Heart left ventricle (tissue), 16 donors: ENCODE measurements around the gene TMEM11. TPM values are rescaled to one million over a fixed set of nuclear protein-coding genes. Genes with fewer than 3 reads are reported as not detected.

Experiments used
- ATAC-seq, 4 donors: fragments of 200-7000 bp; cut with Tn5 transposase; one replicate each; pipeline ENCODE4 v1.9.1; 2020 to 2022; ENCODE audit warnings: moderate library complexity in 4 of 4, mild to moderate bottlenecking in 3 of 4, moderate number of reproducible peaks in 1 of 4
- DNase-seq, 5 donors: peaks; one replicate each; pipeline ENCODE4 v3.0.0-alpha.2; 2020
- H3K27ac ChIP-seq, 12 donors: fragments of 200-600 bp; sonication (generic) in 4 of 12; one replicate each; pipeline versions ENCODE4 v1.5.0 to v1.8.0; 2016 to 2022; ENCODE audit warnings: mild to moderate bottlenecking in 2 of 12
- H3K27me3 ChIP-seq, 9 donors: fragments of 200-600 bp; sonication (generic) in 2 of 9; one replicate each; pipeline versions ENCODE4 v1.5.1 to v1.8.0; 2016 to 2022; ENCODE audit warnings: mild to moderate bottlenecking in 3 of 9
- H3K36me3 ChIP-seq, 9 donors: fragments of 200-600 bp; sonication (generic) in 2 of 9; one replicate each; pipeline versions ENCODE4 v1.5.0 to v1.8.0; 2018 to 2022; ENCODE audit warnings: mild to moderate bottlenecking in 2 of 9
- H3K4me1 ChIP-seq, 12 donors: fragments of 200-600 bp; sonication (generic) in 4 of 12; one replicate each; pipeline versions ENCODE4 v1.5.0 to v1.8.0; 2016 to 2022; ENCODE audit warnings: mild to moderate bottlenecking in 3 of 12
- H3K4me3 ChIP-seq, 12 donors: fragments of 200-600 bp; sonication (generic) in 4 of 12; one replicate each; pipeline versions ENCODE4 v1.5.0 to v1.8.0; 2017 to 2022; ENCODE audit warnings: mild to moderate bottlenecking in 9 of 12, moderate library complexity in 4 of 12
- H3K9me3 ChIP-seq, 12 donors: fragments of 200-600 bp; sonication (generic) in 4 of 12; one replicate each; pipeline versions ENCODE4 v1.5.0 to v1.8.0; 2016 to 2022; ENCODE audit warnings: mild to moderate bottlenecking in 1 of 12
- CTCF ChIP-seq, 12 donors: fragments of 200-600 bp; sonication (generic) in 4 of 12; IDR thresholded peaks; one replicate each; pipeline versions ENCODE4 v1.5.0 to v1.8.0; 2018 to 2022; ENCODE audit warnings: antibody characterized with exemption in 12 of 12, mild to moderate bottlenecking in 5 of 12
- POLR2A ChIP-seq, 2 donors: fragments of 450-650 bp; IDR thresholded peaks; one replicate each; pipeline ENCODE4 v1.6.1; 2017; ENCODE audit warnings: antibody characterized with exemption in 2 of 2, mild to moderate bottlenecking in 2 of 2, moderate library complexity in 2 of 2
- WGBS, 4 donors: extraction: QIAGEN DNeasy Blood & Tissue Kit in 2 of 4; methylation state at CpG; one replicate each; pipeline versions ENCODE4 v1.1.5 to v1.1.7; 2013 to 2018; 5-methylcytosine and 5-hydroxymethylcytosine counted together
- intact Hi-C, 10 donors: fragments of 100-400 bp; cut with DNase I; formaldehyde crosslinking; loops; one replicate each; pipeline versions ENCODE4 v1.11.1 to v1.14.2; 2022
- polyA plus RNA-seq, 2 donors: library from polyadenylated mRNA; stranded (reverse); fragments of 200-250 nt; gene quantifications; one replicate each; pipeline ENCODE4 v1.2.3, GENCODE V29; 2013
- total RNA-seq, 9 donors: library from RNA; depleted of rRNA in 2 of 9; stranded (reverse); fragments of >200 nt in 2 of 9; fragmentation: NEBNext Ultra II Directional in 3 of 9; extraction: Animal tissue kit (Norgen Biotek cat#: 25700) in 3 of 9; gene quantifications; one replicate each; pipeline versions ENCODE4 v1.1.0 to v1.2.4, GENCODE V29; 2016 to 2023
- donor health status: ischemic (EF 13 %, LVEDD 7.1; RV severe dilation, severe dysfunction).
- donor health status: healthy with polysubstance abuse.
- donor health status: DM: no; HTN: yes; CAD: no.
- donor health status: DM: no; HTN: no; CAD: no.
- donor health status: ischemic (EF 25% LVEDD 6.9; RV normal size, moderate dysfunction).
- donor health status: ischemic (EF 25% LVEDD 5.7; RV mildly dilated, moderate dysfunction).
- donor health status: healthy.
- donor health status: DM: yes; HTN: yes; CAD: no.
- donor health status: ischemic (EF 35%, LVEDD 5.7; RV mildly dilated, moderate dysfunction).
- donor health status: nonischemic (EF 11% LVEDD 7.7; RV severe dilation, severe dysfunction).
- donor health status: DM: yes; HTN: yes; CAD: no.
- donor health status: PGD.
- donor health status: ischemic (EF 29% LVEDD 5.4; RV normal size, mild dysfunction).
- donor health status: nonischemic (EF 23%, LVEDD 6.1; RV moderate dilation, normal function).

TMEM11 gene
- total and polyA plus RNA-seq, 11 donors = 23.2 to 59.7 (median 33.0) TPM

- Histone ChIP-seq H3K4me1 (peaks cover 4 to 32% (median 20%) of the 10 kb centered on the region in 12 donors), H3K36me3 (no peaks in the 10 kb centered on the region), H3K27ac (no peak overlapping the region), H3K4me3 (no peak overlapping the region), H3K9me3 (peaks cover 0 to 10% (median 2%) of the 10 kb centered on the region in 12 donors), H3K27me3 (no peaks in the 10 kb centered on the region)
- ATAC-seq = no peak
- intact Hi-C loops = loop anchor here in 1 of 10 donors (5.0 kb wide), 1 partner anchor 33 kb away; the partner anchor contains the start of gene DHRS7B
- TF ChIP-seq POLR2A (IDR thresholded peaks at IDR 0.05) (no peak), CTCF (IDR thresholded peaks at IDR 0.05) (no peak)
- DNase-seq = no peak
Observed at GRCh38 chr17:21160401-21160800, 53.6 kb downstream of the TMEM11 start.

- Histone ChIP-seq H3K9me3 (peaks cover 0 to 24% (median 4%) of the 10 kb centered on the region in 12 donors), H3K4me1 (peaks cover 4 to 27% (median 19%) of the 10 kb centered on the region in 12 donors), H3K27ac (no peak overlapping the region), H3K4me3 (no peak overlapping the region), H3K36me3 (no peaks in the 10 kb centered on the region), H3K27me3 (no peaks in the 10 kb centered on the region)
- no peak for TF ChIP-seq POLR2A (IDR thresholded peaks at IDR 0.05)
- 67 to 85% (median 74%) methylated on average over 1 of the region's 1 CpG for WGBS, 4 donors
- intact Hi-C loops = no loop called here
- ATAC-seq (no peak), DNase-seq (no peak)
Observed at GRCh38 chr17:21157586-21158370, 56.2 kb downstream of the TMEM11 start.

- ATAC-seq (no peak), DNase-seq (no peak)
- Histone ChIP-seq H3K9me3 (peaks cover 0 to 38% (median 5%) of the 10 kb centered on the region in 12 donors), H3K36me3 (no peaks in the 10 kb centered on the region), H3K27ac (no peak overlapping the region), H3K27me3 (no peaks in the 10 kb centered on the region), H3K4me1 (peaks cover 0 to 20% (median 0%) of the 10 kb centered on the region in 12 donors), H3K4me3 (no peak overlapping the region)
- TF ChIP-seq CTCF (IDR thresholded peaks at IDR 0.05) = no peak
- TF ChIP-seq POLR2A (IDR thresholded peaks at IDR 0.05) = no peak
- WGBS, 4 donors = 81 to 93% (median 88%) methylated on average over 1 of the region's 1 CpG
- intact Hi-C loops = no loop called here
Observed at GRCh38 chr17:21152731-21153130, 61.2 kb downstream of the TMEM11 start.

- no peak for ATAC-seq
- Histone ChIP-seq H3K27me3 (no peaks in the 10 kb centered on the region), H3K36me3 (no peaks in the 10 kb centered on the region), H3K4me3 (no peak overlapping the region), H3K4me1 (peaks cover 0 to 43% (median 0%) of the 10 kb centered on the region in 12 donors), H3K9me3 (peaks cover 0 to 22% (median 0%) of the 10 kb centered on the region in 12 donors), H3K27ac (no peak overlapping the region)
- WGBS, 4 donors = 83 to 88% (median 87%) methylated on average over 1 of the region's 1 CpG
- no peak for DNase-seq
- intact Hi-C loops = no loop called here
- TF ChIP-seq POLR2A (IDR thresholded peaks at IDR 0.05) (no peak), CTCF (IDR thresholded peaks at IDR 0.05) (no peak)
Observed at GRCh38 chr17:21149621-21150020, 64.3 kb downstream of the TMEM11 start.

Other genes with a start within 250 kb of the TMEM11 start
- gene USP22, start 171.2 kb downstream of the TMEM11 start, total RNA-seq = 100 to 1,000 TPM; 120 to 207 (median 193) TPM
- gene USP22, start 171.2 kb downstream of the TMEM11 start, polyA plus RNA-seq = 10 to 100 TPM; 33.7 to 95.1 TPM
- 10 to 100 TPM; 20.2 to 45.2 (median 34.7) TPM for gene DHRS7B, start 87.2 kb downstream of the TMEM11 start, total RNA-seq
- gene DHRS7B, start 87.2 kb downstream of the TMEM11 start, polyA plus RNA-seq = 10 to 100 TPM; 40.5 to 42.2 TPM
- 10 to 100 TPM; 12.8 to 38.4 (median 19.8) TPM for gene NATD1, start 39.2 kb upstream of the TMEM11 start, total RNA-seq
- gene NATD1, start 39.2 kb upstream of the TMEM11 start, polyA plus RNA-seq = 1 to 10 TPM; 8.0 to 8.4 TPM
- gene MAP2K3, start 70.5 kb upstream of the TMEM11 start, total RNA-seq = 100 to 1,000 TPM in 1 of 9 donors, 10 to 100 TPM in 8; 29.4 to 170 (median 54.4) TPM
- 100 to 1,000 TPM in 1 of 2 donors, 10 to 100 TPM in 1; 29.6 to 156 TPM for gene MAP2K3, start 70.5 kb upstream of the TMEM11 start, polyA plus RNA-seq
- gene KCNJ12, start 162.2 kb upstream of the TMEM11 start, total RNA-seq = 10 to 100 TPM in 3 of 9 donors, 1 to 10 TPM in 6; 7.5 to 24.2 (median 9.1) TPM
- 1 to 10 TPM; 6.6 to 7.3 TPM for gene KCNJ12, start 162.2 kb upstream of the TMEM11 start, polyA plus RNA-seq